Common myeloid progenitor, CD34-positive (primary cell): ENCODE results near the gene BPTF.

Experiments used
- CTCF ChIA-PET: fragments of 350-600 bp; sonication (Branson Sonifier 250); formaldehyde crosslinking; loops from one replicate; lab custom pipeline; 2021; ENCODE audit warnings: antibody characterized with exemption; lab: Charles Lee
- POLR2A ChIA-PET: fragments of 350-600 bp; sonication (Branson Sonifier 250); formaldehyde crosslinking; loops from one replicate; lab custom pipeline; 2021; ENCODE audit warnings: antibody characterized with exemption; lab: Charles Lee
- DNase-seq, 3 donors: peaks; one replicate each; pipeline versions ENCODE4 v3.0.0 to v3.0.0-alpha.2; 2013
- H3K27ac ChIP-seq, 2 experiments: 1 replicate in 1 of 2; 2 replicates in 1 of 2; pipeline ENCODE4 v1.7.0; 2013; ENCODE audit warnings: inconsistent platforms in 2 of 2, low read length in 2 of 2, mild to moderate bottlenecking in 2 of 2, low read depth in 1 of 2, moderate library complexity in 1 of 2; ENCODE audit not compliant: severe bottlenecking in 2 of 2, insufficient read depth in 1 of 2, poor library complexity in 1 of 2
- H3K27me3 ChIP-seq, 5 experiments: replicated peaks in 2 of 5; 1 replicate in 3 of 5; 2 replicates in 2 of 5; pipeline versions ENCODE4 v1.6.1 to v1.7.0; 2013; ENCODE audit warnings: low read length in 4 of 5, mild to moderate bottlenecking in 2 of 5, moderate library complexity in 2 of 5, inconsistent platforms in 1 of 5; ENCODE audit not compliant: insufficient read depth in 5 of 5, control insufficient read depth in 4 of 5
- H3K36me3 ChIP-seq, 4 experiments: 1 replicate in 2 of 4; 2 replicates in 2 of 4; pipeline versions ENCODE4 v1.6.1 to v1.7.0; 2013; ENCODE audit warnings: low read length in 3 of 4, control low read depth in 1 of 4, mild to moderate bottlenecking in 1 of 4; ENCODE audit not compliant: control insufficient read depth in 4 of 4, insufficient read depth in 4 of 4
- H3K4me1 ChIP-seq, 4 experiments: 1 replicate in 3 of 4; 2 replicates in 1 of 4; pipeline versions ENCODE4 v1.6.1 to v1.7.1; 2013; ENCODE audit warnings: low read length in 3 of 4, mild to moderate bottlenecking in 3 of 4, control low read depth in 1 of 4, inconsistent platforms in 1 of 4, moderate library complexity in 1 of 4; ENCODE audit not compliant: control insufficient read depth in 4 of 4, insufficient read depth in 4 of 4; ENCODE audit errors: control extremely low read depth in 1 of 4
- H3K4me3 ChIP-seq, 7 experiments: 1 replicate in 4 of 7; 2 replicates in 3 of 7; pipeline versions ENCODE4 v1.5.1 to v1.7.0; 2013; ENCODE audit warnings: mild to moderate bottlenecking in 7 of 7, low read length in 6 of 7, moderate library complexity in 6 of 7, inconsistent platforms in 2 of 7, low read depth in 2 of 7, control low read depth in 1 of 7; ENCODE audit not compliant: insufficient read depth in 4 of 7, control insufficient read depth in 1 of 7; ENCODE audit errors: extremely low read depth in 1 of 7
- H3K9me3 ChIP-seq, 5 experiments: 1 replicate in 4 of 5; 2 replicates in 1 of 5; pipeline versions ENCODE4 v1.6.1 to v1.7.1; 2013; ENCODE audit warnings: low read length in 4 of 5, mild to moderate bottlenecking in 2 of 5, inconsistent platforms in 1 of 5, low read depth in 1 of 5, moderate library complexity in 1 of 5; ENCODE audit not compliant: control insufficient read depth in 4 of 5, insufficient read depth in 2 of 5; ENCODE audit errors: control extremely low read depth in 1 of 5
- WGBS: methylation state at CpG from one replicate; pipeline ENCODE4 v1.1.5; 2013; ENCODE audit not compliant: insufficient coverage; 5-methylcytosine and 5-hydroxymethylcytosine counted together

Gene BPTF

DNA sequence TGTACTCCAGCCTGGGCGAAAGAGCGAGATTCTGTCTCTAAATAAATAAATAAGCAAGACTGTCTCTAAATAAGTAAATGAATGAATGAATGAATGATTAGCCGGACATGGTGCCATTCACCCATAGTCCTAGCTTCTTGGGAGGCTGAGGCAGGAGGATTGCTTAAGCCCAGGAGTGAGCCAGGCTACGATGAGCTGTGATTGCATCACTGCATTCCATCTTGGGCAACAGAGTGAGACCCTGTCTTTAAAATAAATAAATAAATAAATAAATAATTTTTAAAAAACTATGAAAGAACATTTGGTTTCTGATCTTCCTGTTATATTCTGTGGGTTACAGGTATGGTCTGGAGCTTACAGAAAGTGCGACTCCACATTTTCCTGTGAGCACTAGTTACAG is 105.9 kb downstream of the BPTF start:
- POLR2A ChIA-PET = interaction anchor here (0.6 kb wide), 1 partner anchor 293 kb away, joined by 6 read pairs; no protein-coding TSS in a partner anchor
- H3K36me3 ChIP-seq = peaks cover 25 to 76% (median 44%) of the 10 kb centered on the region in 4 experiments
- CTCF ChIA-PET = interaction anchor here (4.1 kb wide), 1 partner anchor 11 kb away, joined by 25 read pairs; no protein-coding TSS in a partner anchor

DNA sequence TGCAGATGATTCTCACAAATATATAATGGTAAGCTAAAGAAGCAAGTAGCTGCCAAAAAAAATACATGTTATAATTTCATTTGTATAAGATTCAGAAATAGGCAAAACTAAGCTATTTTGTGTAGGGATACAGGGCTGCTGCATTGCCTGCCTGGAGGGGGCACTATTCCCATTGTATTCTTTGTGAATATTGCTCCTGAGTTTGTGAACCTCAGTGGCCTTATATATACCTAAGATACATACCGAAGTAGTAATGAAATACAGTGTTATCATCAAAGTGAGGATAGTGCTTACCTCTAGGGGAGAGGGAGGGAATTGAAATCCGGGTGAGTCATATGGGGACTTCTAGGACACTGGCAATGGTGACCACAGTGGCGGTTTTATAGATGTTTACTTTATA is 117.5 kb downstream of the BPTF start:
- H3K36me3 ChIP-seq = peaks cover 28 to 88% (median 66%) of the 10 kb centered on the region in 4 experiments
- no peak overlapping the region for H3K4me3 ChIP-seq
- H3K27me3 ChIP-seq = no peaks in the 10 kb centered on the region
- POLR2A ChIA-PET = no interaction called here
- peak; percentile 8 to 42 (median 26) for DNase-seq
- H3K27ac ChIP-seq = no peak overlapping the region
- CTCF ChIA-PET = interaction anchor here (0.7 to 5.1 kb wide), 10 partner anchors 11 to 521 kb away, joined by 3 to 25 read pairs (median 4); no protein-coding TSS in a partner anchor
- WGBS = 100% methylated on average over 1 of the region's 3 CpGs
- no peaks in the 10 kb centered on the region for H3K4me1 ChIP-seq
- H3K9me3 ChIP-seq = no peaks in the 10 kb centered on the region

More for the DNA sequence above, 105.9 kb downstream of the BPTF start:
- Histone ChIP-seq H3K4me3 (no peak overlapping the region), H3K9me3 (no peaks in the 10 kb centered on the region), H3K27me3 (no peaks in the 10 kb centered on the region), H3K27ac (no peak overlapping the region), H3K4me1 (peaks cover 0 to 16% (median 2%) of the 10 kb centered on the region in 4 experiments)
- no peak for DNase-seq
- 83% methylated on average over 1 of the region's 5 CpGs for WGBS

DNA sequence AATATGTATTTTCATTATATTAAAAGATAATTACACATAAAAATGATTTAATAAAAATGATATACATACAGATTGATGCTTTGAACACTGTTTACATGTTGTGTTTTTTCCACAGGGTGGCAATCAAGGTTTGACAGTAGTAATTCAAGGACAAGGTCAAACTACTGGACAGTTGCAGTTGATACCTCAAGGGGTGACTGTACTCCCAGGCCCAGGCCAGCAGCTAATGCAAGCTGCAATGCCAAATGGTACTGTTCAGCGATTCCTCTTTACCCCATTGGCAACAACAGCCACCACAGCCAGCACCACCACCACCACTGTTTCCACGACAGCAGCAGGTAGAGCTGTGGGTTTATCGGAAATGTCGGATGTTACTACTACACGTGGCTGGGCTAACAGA is 118.7 kb downstream of the BPTF start:
- Histone ChIP-seq H3K36me3 (peaks cover 26 to 93% (median 69%) of the 10 kb centered on the region in 4 experiments), H3K4me3 (no peak overlapping the region), H3K4me1 (no peaks in the 10 kb centered on the region), H3K9me3 (no peaks in the 10 kb centered on the region), H3K27me3 (no peaks in the 10 kb centered on the region), H3K27ac (no peak overlapping the region)
- ChIA-PET CTCF (interaction anchor here (1.0 to 5.1 kb wide), 5 partner anchors 13 to 520 kb away, joined by 3 to 25 read pairs (median 4); no protein-coding TSS in a partner anchor), POLR2A (no interaction called here)
- 96% methylated on average over 5 of the region's 5 CpGs for WGBS
- no peak for DNase-seq

DNA sequence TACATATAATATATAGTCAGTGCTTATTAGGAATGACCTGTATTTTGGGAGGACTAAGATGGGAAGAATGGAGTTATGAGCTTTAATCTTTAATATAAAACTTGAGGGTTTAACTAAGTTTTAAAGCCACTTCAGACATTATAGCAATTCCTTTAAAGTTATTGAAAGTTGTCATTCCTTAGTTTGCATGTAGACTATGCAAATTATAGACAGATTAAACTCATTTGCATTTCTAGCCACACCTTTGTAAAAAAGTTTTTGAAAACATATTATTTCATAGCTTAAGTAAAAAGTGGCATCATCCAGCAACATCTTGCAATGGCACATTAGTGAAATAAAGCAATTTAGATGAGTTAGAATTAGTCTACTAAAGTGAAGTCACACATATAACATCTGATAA is 121.2 kb downstream of the BPTF start:
- ChIA-PET CTCF (interaction anchor here (2.2 to 2.5 kb wide), 2 partner anchors 12 to 17 kb away, joined by 6 to 13 read pairs; no protein-coding TSS in a partner anchor), POLR2A (no interaction called here)
- DNase-seq = no peak
- Histone ChIP-seq H3K27ac (no peak overlapping the region), H3K4me1 (no peaks in the 10 kb centered on the region), H3K27me3 (no peaks in the 10 kb centered on the region), H3K9me3 (no peaks in the 10 kb centered on the region), H3K4me3 (no peak overlapping the region), H3K36me3 (peaks cover 24 to 95% (median 70%) of the 10 kb centered on the region in 4 experiments)

DNA sequence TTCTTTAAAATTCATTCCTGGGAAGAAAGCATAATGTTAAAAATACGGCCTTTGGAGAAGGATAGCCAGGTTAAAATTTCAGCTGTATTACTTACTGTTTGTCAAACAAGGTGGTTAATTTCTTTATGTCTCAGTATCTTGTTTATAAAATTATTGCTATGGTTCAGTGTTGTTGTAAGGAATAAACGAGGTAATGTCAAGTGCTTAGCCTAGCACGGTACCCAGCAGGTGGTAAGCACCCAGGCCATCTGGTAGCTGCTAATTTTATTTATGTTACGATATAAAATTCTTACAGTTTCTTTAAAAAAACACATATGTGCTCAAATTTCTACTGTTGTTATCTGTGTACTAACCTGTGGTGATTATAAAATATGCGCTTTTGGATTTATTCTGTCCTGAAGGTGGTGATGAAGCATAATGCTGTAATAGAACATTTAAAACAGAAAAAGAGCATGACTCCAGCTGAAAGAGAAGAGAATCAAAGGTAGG is 122.1 kb downstream of the BPTF start:
- H3K4me3 ChIP-seq = no peak overlapping the region
- 100% methylated on average over 1 of the region's 5 CpGs for WGBS
- H3K27me3 ChIP-seq = no peaks in the 10 kb centered on the region
- no peaks in the 10 kb centered on the region for H3K4me1 ChIP-seq
- CTCF ChIA-PET = interaction anchor here (2.2 to 2.5 kb wide), 2 partner anchors 11 to 16 kb away, joined by 6 to 13 read pairs; no protein-coding TSS in a partner anchor
- no peak overlapping the region for H3K27ac ChIP-seq
- POLR2A ChIA-PET = no interaction called here
- DNase-seq = no peak
- H3K9me3 ChIP-seq = no peaks in the 10 kb centered on the region
- H3K36me3 ChIP-seq = peaks cover 26 to 94% (median 66%) of the 10 kb centered on the region in 4 experiments

DNA sequence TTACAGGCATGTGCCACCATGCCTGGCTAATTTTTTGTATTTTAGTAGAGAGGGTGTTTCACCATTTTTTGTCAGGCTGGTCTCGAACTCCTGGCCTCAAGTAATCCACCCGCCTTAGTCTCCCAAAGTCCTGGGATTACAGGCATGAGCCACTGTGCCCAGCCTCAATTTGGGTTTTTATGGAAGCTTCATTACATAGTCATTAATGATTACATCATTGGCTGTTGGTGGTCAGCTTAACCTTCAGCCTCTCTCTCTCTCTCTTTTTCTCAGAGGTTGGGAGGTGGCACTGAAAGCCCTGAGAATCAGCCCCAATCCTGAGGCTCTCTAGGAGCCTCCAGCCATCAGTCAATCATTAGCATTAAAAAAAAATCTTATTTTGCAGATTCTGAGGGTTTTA is 125.6 kb downstream of the BPTF start:
- ChIA-PET POLR2A (no interaction called here), CTCF (no interaction called here)
- Histone ChIP-seq H3K36me3 (peaks cover 20 to 81% (median 46%) of the 10 kb centered on the region in 4 experiments), H3K27ac (no peak overlapping the region), H3K4me1 (no peaks in the 10 kb centered on the region), H3K27me3 (no peaks in the 10 kb centered on the region), H3K9me3 (no peaks in the 10 kb centered on the region), H3K4me3 (no peak overlapping the region)
- no CpG with 5 or more reads among the region's 2 CpGs for WGBS
- DNase-seq = no peak

DNA sequence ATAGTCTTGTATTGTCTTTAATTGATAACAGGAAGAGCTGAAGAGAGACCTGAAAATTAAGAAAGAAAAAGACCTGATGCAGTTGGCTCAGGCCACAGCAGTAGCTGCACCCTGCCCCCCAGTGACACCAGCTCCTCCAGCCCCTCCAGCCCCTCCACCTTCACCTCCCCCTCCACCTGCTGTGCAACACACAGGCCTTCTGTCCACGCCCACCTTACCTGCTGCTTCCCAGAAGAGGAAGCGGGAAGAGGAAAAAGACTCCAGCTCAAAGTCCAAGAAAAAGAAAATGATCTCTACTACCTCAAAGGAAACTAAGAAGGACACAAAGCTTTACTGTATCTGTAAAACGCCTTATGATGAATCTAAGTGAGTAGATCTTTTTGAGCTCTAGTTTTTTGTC is 134.2 kb downstream of the BPTF start:
- no peak overlapping the region for H3K27ac ChIP-seq
- no peak for DNase-seq
- peaks cover 14 to 47% (median 21%) of the 10 kb centered on the region in 4 experiments for H3K36me3 ChIP-seq
- no peaks in the 10 kb centered on the region for H3K27me3 ChIP-seq
- H3K9me3 ChIP-seq = no peaks in the 10 kb centered on the region
- H3K4me1 ChIP-seq = peaks cover 0 to 3% (median 0%) of the 10 kb centered on the region in 4 experiments
- no CpG with 5 or more reads among the region's 3 CpGs for WGBS
- no peak overlapping the region for H3K4me3 ChIP-seq
- ChIA-PET CTCF (interaction anchor here (0.9 to 3.0 kb wide), 5 partner anchors 12 to 33 kb away, joined by 3 to 13 read pairs (median 4); no protein-coding TSS in a partner anchor), POLR2A (no interaction called here)
